DMS 273 (cell line): Measurements from ENCODE around the gene LETMD1.

Source experiments
- DNase-seq: peaks from one replicate; lab custom pipeline; 2025; ENCODE audit not compliant: unreplicated experiment; lab: John Stamatoyannopoulos, UW

The LETMD1 gene

GRCh38 chr12:51025836-51026638, 22.1 kb upstream of the LETMD1 start, which contains the start of gene SLC11A2:
SLC11A2 (minus strand) TSS chr12:51026384; CDS start chr12:51010728, 15,656 bp downstream.
- peak; percentile 97 for DNase-seq

DNA sequence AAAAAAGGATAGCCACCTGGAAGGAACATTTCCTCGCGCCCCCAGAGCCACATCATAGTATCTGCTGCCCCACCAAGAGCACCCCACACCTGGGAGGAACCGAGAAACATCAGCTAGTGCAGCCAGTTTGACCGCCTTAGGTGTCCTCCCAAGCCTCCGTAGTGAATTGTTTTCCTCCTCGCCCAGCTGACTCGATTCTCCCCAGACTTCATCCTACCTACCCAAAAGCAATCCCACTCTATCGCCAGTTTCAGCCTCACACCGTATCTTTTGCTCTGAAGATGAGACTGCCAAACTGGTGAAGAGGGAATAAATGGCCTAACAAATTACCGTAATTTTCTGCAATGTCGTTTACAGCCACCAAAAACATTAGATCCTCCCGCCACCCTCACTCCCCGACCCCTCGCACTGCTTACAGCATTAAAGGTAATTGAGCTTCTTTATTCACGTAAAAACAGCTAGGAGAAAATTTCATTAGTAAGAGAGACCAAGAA, 20.7 kb upstream of the LETMD1 start:
- DNase-seq, result no peak

GRCh38 chr12:51028126-51028812, 19.9 kb upstream of the LETMD1 start:
- DNase-seq, result peak; percentile 59

DNA sequence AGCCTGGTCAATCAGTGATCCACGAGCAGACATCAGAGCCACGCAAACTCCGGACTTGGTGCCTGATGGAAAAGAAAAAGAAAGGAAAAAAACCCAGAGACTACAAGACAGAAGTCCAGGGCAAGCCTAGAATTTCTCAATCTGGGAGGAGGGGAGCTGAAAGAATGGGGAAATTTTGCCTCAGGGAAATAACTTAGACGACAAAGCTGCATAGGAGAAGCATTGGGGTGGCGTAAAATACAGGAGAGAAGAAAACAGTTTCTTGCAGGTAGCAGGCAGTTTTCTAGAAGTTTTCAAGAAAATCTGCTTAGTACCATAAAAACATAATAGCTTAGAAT, 19.3 kb upstream of the LETMD1 start:
- DNase-seq, result no peak

DNA sequence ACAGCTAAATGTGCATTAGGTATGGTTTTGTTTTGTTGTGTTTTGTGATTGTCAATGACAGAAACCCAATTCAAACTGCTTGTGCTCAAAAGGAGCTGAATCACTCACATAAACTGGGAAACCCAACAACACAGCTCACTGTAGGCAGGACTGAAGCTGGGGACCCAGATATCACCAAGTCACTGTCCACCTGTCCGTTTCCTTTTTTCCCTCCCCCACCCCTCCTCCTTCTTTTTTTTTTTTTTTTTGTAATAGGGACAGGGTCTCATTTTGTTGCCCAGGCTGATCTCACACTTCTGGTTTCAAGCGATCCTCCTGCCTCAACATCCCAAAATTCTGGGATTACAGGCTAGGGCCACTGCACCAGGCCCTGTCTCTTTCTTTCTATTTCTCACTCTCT, 15.1 kb upstream of the LETMD1 start:
- no peak for DNase-seq

GRCh38 chr12:51033457-51034089, 14.6 kb upstream of the LETMD1 start:
- DNase-seq, result no peak

- DNase-seq, result no peak
Observed at GRCh38 chr12:51036279-51036678, 11.8 kb upstream of the LETMD1 start.

- peak; percentile 31 for DNase-seq
Observed at GRCh38 chr12:51048661-51049251, 629 bp downstream of the LETMD1 start.

- DNase-seq, result no peak
Observed at GRCh38 chr12:51049525-51049924, 1.4 kb downstream of the LETMD1 start.

DNA sequence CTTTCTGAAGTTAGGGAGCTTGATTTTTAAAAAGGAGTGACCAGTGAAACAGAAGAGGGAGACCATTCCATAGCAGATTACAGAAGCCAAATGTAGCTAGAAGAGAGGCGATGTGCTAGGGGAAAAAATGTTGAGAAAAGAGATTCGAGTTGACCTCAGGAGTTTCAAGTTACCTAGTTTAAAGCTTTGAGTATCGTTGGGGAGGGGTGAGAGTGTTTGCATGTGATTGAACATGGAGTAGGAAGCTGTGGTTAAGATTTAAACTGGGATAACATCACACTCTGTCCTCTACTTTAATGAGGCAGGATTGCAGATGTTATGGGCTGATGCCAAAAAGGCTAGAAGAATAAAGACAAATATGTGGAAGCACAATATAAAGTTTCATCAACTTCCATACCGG, 3.7 kb downstream of the LETMD1 start:
- no peak for DNase-seq

DNA sequence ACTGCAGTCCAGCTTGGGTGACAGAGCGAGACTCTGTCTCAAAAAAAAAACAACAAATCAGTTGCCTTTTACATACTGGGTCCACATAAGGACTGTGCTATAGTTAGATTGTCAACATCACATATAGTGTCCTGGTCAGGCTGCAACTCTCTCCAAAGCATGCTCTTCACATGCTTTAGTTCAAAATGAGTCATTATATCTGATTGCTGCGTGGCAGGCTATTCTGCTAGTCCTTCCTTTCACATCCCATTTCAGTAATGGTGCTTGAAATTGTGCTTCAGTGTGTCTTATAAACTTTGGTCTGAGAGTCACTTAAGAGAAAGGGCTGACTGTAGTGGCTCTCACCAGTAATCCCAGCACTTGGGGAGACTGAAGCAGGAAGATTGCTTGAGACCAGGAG, 6.9 kb downstream of the LETMD1 start:
- DNase-seq, result no peak

GRCh38 chr12:51056242-51056641, 8.1 kb downstream of the LETMD1 start:
- no peak for DNase-seq

- DNase-seq, result no peak
Observed at GRCh38 chr12:51059086-51059485, 11.0 kb downstream of the LETMD1 start.

GRCh38 chr12:51062631-51063397, 14.7 kb downstream of the LETMD1 start:
- no peak for DNase-seq

- no peak for DNase-seq
Observed at GRCh38 chr12:51065530-51065929, 17.4 kb downstream of the LETMD1 start.

DNA sequence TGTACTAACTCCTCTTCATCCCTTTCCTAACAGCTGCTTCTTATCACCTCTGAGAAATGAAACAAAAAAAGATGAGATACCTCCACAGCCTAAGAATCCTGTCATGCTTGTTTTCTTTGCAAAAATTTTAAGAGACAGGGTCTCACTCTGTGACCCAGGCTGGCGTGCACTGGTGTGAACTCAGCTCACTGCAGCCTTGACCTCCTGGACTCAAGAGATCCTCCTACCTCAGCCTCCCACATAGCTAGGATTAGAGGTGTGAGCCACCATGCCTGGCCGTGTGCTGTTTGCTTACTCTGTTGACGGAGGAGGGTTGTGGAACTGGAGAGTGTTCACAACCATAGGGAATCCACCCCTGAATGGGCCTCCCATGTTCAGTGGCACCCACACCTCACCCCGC, 19.1 kb downstream of the LETMD1 start:
- no peak for DNase-seq

DNA sequence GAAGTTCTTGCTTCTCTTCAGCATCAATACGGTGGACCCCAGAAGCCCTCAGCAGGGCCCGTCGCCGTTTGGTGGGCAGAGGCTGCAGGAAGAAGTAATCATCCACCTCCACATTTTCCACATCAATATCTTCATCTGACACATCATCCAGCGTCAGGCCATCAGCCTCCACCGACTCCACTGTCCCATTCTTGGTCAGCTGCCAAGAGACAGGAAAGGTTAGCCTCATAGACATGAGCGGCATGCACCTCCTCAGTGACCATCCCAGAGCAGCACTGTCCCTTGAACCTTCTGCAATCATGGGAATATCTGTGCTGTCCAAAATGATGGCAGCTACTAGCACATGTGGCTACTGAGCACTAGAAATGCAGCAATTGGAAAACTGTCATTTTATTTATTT, 19.6 kb downstream of the LETMD1 start:
- no peak for DNase-seq

DNA sequence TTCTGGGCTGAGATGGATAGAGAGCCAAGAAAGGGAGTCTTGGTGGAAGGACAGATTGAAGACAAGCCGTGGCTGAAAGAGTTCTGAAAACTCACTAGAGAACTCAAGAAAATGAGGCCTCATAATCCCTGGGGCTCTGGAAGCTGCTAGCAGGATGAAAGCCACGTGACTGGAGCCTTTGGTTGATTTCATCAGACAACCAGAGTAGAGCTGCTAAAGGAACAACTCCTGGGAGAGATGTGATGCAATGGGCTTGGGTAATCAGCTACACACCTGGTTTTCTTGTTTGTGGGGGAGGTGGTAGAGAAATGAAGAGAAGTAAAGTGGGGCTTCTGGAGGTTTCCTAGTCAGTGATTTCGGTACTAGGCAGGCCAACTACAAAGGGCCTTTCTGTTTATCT, 21.9 kb downstream of the LETMD1 start:
- no peak for DNase-seq

DNA sequence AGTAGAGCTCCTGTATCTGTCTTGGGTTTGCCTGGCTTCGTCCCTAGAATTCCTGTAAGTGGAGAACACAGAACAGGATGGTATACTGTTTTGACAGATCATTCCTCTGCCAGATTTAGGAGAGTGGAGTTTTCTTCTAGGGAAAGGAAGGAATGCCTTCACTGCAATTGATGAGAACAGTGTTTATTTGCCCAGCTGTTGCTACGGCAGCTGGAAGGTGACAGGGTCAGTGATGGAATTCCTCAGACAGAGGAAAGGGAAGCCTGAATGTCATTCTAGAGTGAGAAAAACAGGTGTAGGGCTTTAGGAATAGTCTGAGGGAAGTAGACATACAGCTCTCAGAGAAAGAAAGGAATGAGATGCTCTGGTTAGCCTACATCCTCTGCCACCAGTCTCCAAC, 23.5 kb downstream of the LETMD1 start:
- DNase-seq, result no peak

- DNase-seq, result no peak
Observed at GRCh38 chr12:51075390-51075789, 27.3 kb downstream of the LETMD1 start.
